Loucy (cell line): Measurements from ENCODE around the gene SAMHD1.
"Not testable (repeated sequence)": the region's sequence is repeated elsewhere in the genome, so short reads cannot be mapped to it uniquely, and the experiment has no call there.

Experiments used
- H2AFZ ChIP-seq: fragments of 200-600 bp; sonication (generic); 2 replicates; pipeline ENCODE4 v1.6.0; 2016; ENCODE audit warnings: antibody characterized with exemption, mild to moderate bottlenecking, low read length, moderate library complexity
- H3F3A ChIP-seq: fragments of 200-600 bp; 2 replicates; pipeline ENCODE4 v1.6.0; 2016; ENCODE audit warnings: antibody characterized with exemption, low read depth, mild to moderate bottlenecking
- H3K27me3 ChIP-seq: fragments of 200-600 bp; sonication (generic); 2 replicates; pipeline ENCODE4 v1.6.1; 2014; ENCODE audit warnings: low read length, mild to moderate bottlenecking; ENCODE audit not compliant: insufficient read depth, poor library complexity, severe bottlenecking
- H3K36me3 ChIP-seq: fragments of 200-600 bp; sonication (generic); 2 replicates; pipeline ENCODE4 v1.6.1; 2016; ENCODE audit warnings: low read length; ENCODE audit not compliant: insufficient read depth
- H3K4me1 ChIP-seq: fragments of 200-600 bp; sonication (generic); 2 replicates; pipeline ENCODE4 v1.5.1; 2014; ENCODE audit warnings: low read length, mild to moderate bottlenecking; ENCODE audit not compliant: insufficient read depth, poor library complexity, severe bottlenecking
- H3K4me2 ChIP-seq: fragments of 200-600 bp; sonication (generic); 2 replicates; pipeline ENCODE4 v1.6.0; 2014; ENCODE audit warnings: antibody characterized with exemption, low read length, low read depth, mild to moderate bottlenecking; ENCODE audit not compliant: poor library complexity, severe bottlenecking
- H3K4me3 ChIP-seq: fragments of 200-600 bp; sonication (generic); 2 replicates; pipeline ENCODE4 v1.5.1; 2014; ENCODE audit warnings: low read length, mild to moderate bottlenecking, mixed read lengths; ENCODE audit not compliant: poor library complexity, severe bottlenecking
- H3K79me2 ChIP-seq: fragments of 200-600 bp; sonication (generic); 2 replicates; pipeline ENCODE4 v1.6.1; 2014; ENCODE audit warnings: low read length; ENCODE audit not compliant: insufficient read depth
- H3K9ac ChIP-seq: fragments of 200-600 bp; sonication (generic); 2 replicates; pipeline ENCODE4 v1.6.0; 2014; ENCODE audit warnings: mild to moderate bottlenecking, low read depth, low read length, moderate library complexity; ENCODE audit not compliant: poor library complexity, severe bottlenecking
- H3K9me2 ChIP-seq: fragments of 200-600 bp; sonication (generic); replicated peaks from 2 replicates; pipeline ENCODE4 v1.6.1; 2016; ENCODE audit warnings: low read depth, low read length, mixed read lengths
- H3K9me3 ChIP-seq: fragments of 200-600 bp; sonication (generic); 2 replicates; pipeline ENCODE4 v1.6.1; 2014; ENCODE audit warnings: mild to moderate bottlenecking, antibody characterized with exemption, low read length, low read depth; ENCODE audit not compliant: insufficient read depth
- H4K20me1 ChIP-seq: fragments of 200-600 bp; sonication (generic); 2 replicates; pipeline ENCODE4 v1.6.0; 2014; ENCODE audit warnings: antibody characterized with exemption, low read length, mild to moderate bottlenecking; ENCODE audit not compliant: insufficient read depth, poor library complexity, severe bottlenecking
- EZH2phosphoT487 ChIP-seq: fragments of 200-600 bp; IDR thresholded peaks from 2 replicates; pipeline ENCODE4 v1.6.1; 2018; ENCODE audit warnings: antibody characterized with exemption, mild to moderate bottlenecking, moderate library complexity, borderline replicate concordance
- TF ChIP-seq, protein P1 (sequence below): fragments of 200-600 bp; sonication (generic); conservative IDR thresholded peaks from 2 replicates; pipeline ENCODE4 v1.5.1; 2014; ENCODE audit warnings: mild to moderate bottlenecking, antibody characterized with exemption, low read length

SAMHD1 gene

GRCh38 chr20:36878941-36879340, 72.6 kb downstream of the SAMHD1 start:
- TF ChIP-seq, protein P1, sequence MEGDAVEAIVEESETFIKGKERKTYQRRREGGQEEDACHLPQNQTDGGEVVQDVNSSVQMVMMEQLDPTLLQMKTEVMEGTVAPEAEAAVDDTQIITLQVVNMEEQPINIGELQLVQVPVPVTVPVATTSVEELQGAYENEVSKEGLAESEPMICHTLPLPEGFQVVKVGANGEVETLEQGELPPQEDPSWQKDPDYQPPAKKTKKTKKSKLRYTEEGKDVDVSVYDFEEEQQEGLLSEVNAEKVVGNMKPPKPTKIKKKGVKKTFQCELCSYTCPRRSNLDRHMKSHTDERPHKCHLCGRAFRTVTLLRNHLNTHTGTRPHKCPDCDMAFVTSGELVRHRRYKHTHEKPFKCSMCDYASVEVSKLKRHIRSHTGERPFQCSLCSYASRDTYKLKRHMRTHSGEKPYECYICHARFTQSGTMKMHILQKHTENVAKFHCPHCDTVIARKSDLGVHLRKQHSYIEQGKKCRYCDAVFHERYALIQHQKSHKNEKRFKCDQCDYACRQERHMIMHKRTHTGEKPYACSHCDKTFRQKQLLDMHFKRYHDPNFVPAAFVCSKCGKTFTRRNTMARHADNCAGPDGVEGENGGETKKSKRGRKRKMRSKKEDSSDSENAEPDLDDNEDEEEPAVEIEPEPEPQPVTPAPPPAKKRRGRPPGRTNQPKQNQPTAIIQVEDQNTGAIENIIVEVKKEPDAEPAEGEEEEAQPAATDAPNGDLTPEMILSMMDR: no peak
- no peak for TF ChIP-seq EZH2phosphoT487
- no peaks in the 10 kb centered on the region for H3K36me3 ChIP-seq
- H3K4me2 ChIP-seq: no peak overlapping the region
- H3K27me3 ChIP-seq: no peaks in the 10 kb centered on the region
- no peak overlapping the region for H2AFZ ChIP-seq
- H3K4me3 ChIP-seq: no peak overlapping the region
- no peak overlapping the region for H3K9ac ChIP-seq
- H4K20me1 ChIP-seq: no peaks in the 10 kb centered on the region
- H3K9me3 ChIP-seq: no peaks in the 10 kb centered on the region
- H3K4me1 ChIP-seq: peaks cover 6% of the 10 kb centered on the region
- H3K79me2 ChIP-seq: no peaks in the 10 kb centered on the region
- H3K9me2 ChIP-seq: no peaks in the 10 kb centered on the region
- H3F3A ChIP-seq: no peaks in the 10 kb centered on the region

- no peaks in the 10 kb centered on the region for H3K36me3 ChIP-seq
- no peak overlapping the region for H3K9ac ChIP-seq
- no peaks in the 10 kb centered on the region for H3K9me3 ChIP-seq
- H3K79me2 ChIP-seq: no peaks in the 10 kb centered on the region
- no peaks in the 10 kb centered on the region for H4K20me1 ChIP-seq
- TF ChIP-seq, protein P1: no peak
- TF ChIP-seq EZH2phosphoT487: no peak
- peaks cover 11% of the 10 kb centered on the region for H3K4me1 ChIP-seq
- no peak overlapping the region for H3K4me3 ChIP-seq
- H3K4me2 ChIP-seq: no peak overlapping the region
- H2AFZ ChIP-seq: 0 out of 2 replicates have a peak overlapping the region, but pooled peaks have one; percentile 53
- no peaks in the 10 kb centered on the region for H3K9me2 ChIP-seq
- H3F3A ChIP-seq: no peaks in the 10 kb centered on the region
- no peaks in the 10 kb centered on the region for H3K27me3 ChIP-seq
These were observed 75.1 kb downstream of the SAMHD1 start for GRCh38 chr20:36876473-36876833.

GRCh38 chr20:36875702-36876472, 75.6 kb downstream of the SAMHD1 start, which contains the start of gene TLDC2:
TSS of gene TLDC2 (plus strand) at chr20:36876138. CDS start at chr20:36876175, 37 bp downstream.
- no peaks in the 10 kb centered on the region for H3K27me3 ChIP-seq
- H2AFZ ChIP-seq: 0 out of 2 replicates have a peak within 1 kb of the TSS, but pooled peaks have one; percentile 53
- H4K20me1 ChIP-seq: no peaks in the 10 kb centered on the region
- H3K9ac ChIP-seq: peak within 1 kb of the TSS; percentile 24
- H3K9me3 ChIP-seq: no peaks in the 10 kb centered on the region
- no peaks in the 10 kb centered on the region for H3K36me3 ChIP-seq
- no peaks in the 10 kb centered on the region for H3K79me2 ChIP-seq
- H3K4me3 ChIP-seq: no peak within 1 kb of the TSS
- peaks cover 11% of the 10 kb centered on the region for H3K4me1 ChIP-seq
- H3F3A ChIP-seq: no peaks in the 10 kb centered on the region
- no peaks in the 10 kb centered on the region for H3K9me2 ChIP-seq
- TF ChIP-seq EZH2phosphoT487: no peak
- TF ChIP-seq, protein P1: no peak
- no peak within 1 kb of the TSS for H3K4me2 ChIP-seq

DNA sequence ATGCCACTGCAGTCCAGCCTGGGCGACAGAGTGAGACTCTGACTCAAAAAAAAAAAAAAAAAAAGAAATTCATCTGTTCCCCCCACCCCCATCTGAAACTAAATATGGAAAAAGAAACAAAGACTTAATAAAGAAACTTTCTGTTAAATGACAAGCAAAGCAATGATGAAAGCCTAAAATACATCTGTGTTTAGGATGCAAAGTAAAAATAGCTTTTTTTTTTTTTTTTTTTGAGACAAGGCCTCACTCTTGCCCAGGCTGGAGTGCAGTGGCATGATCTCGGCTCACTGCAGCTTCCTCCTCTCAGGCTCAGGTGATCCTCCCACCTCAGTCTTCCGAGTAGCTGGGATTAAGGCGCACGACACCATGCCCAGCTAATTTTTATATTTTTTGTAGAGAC, 76.4 kb downstream of the SAMHD1 start:
- not testable (repeated sequence) for H3K79me2 ChIP-seq, H3F3A ChIP-seq, H3K4me3 ChIP-seq, H3K9ac ChIP-seq, H3K4me2 ChIP-seq, H4K20me1 ChIP-seq, H2AFZ ChIP-seq, H3K36me3 ChIP-seq, H3K9me2 ChIP-seq, H3K9me3 ChIP-seq, H3K27me3 ChIP-seq
- H3K4me1 ChIP-seq: peaks cover 11% of the 10 kb centered on the region
